Vagina (tissue), 2 donors: Measurements from ENCODE around the gene FAM120AOS.

Experiments used
- POLR2A ChIP-seq, 2 donors: fragments of 450-650 bp; IDR thresholded peaks; one replicate each; pipeline ENCODE4 v1.6.1; 2017; ENCODE audit warnings: antibody characterized with exemption in 2 of 2, mild to moderate bottlenecking in 2 of 2, moderate library complexity in 2 of 2
- POLR2AphosphoS5 ChIP-seq, 2 donors: sonication (generic); formaldehyde crosslinking; IDR thresholded peaks; one replicate each; pipeline ENCODE4 v1.9.0; 2017; ENCODE audit warnings: antibody characterized with exemption in 2 of 2, mild to moderate bottlenecking in 2 of 2, low read depth in 1 of 2; ENCODE audit not compliant: insufficient read depth in 1 of 2
- TF ChIP-seq, protein P1 (sequence below), 3 experiments: fragments of 450-650 bp in 2 of 3; fragments of 200-600 bp in 1 of 3; sonication (generic) in 1 of 3; IDR thresholded peaks; one replicate each; pipeline ENCODE4 v1.5.1; 2017 to 2019; ENCODE audit warnings: antibody characterized with exemption in 3 of 3, mild to moderate bottlenecking in 2 of 3, moderate library complexity in 2 of 3

GRCh38 chr9:93457006-93457405 is 3.6 kb upstream of the FAM120AOS start:
- TF ChIP-seq, protein P1, sequence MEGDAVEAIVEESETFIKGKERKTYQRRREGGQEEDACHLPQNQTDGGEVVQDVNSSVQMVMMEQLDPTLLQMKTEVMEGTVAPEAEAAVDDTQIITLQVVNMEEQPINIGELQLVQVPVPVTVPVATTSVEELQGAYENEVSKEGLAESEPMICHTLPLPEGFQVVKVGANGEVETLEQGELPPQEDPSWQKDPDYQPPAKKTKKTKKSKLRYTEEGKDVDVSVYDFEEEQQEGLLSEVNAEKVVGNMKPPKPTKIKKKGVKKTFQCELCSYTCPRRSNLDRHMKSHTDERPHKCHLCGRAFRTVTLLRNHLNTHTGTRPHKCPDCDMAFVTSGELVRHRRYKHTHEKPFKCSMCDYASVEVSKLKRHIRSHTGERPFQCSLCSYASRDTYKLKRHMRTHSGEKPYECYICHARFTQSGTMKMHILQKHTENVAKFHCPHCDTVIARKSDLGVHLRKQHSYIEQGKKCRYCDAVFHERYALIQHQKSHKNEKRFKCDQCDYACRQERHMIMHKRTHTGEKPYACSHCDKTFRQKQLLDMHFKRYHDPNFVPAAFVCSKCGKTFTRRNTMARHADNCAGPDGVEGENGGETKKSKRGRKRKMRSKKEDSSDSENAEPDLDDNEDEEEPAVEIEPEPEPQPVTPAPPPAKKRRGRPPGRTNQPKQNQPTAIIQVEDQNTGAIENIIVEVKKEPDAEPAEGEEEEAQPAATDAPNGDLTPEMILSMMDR (IDR thresholded peaks at IDR 0.05), result no peak
- TF ChIP-seq POLR2A (IDR thresholded peaks at IDR 0.05) (no peak), POLR2AphosphoS5 (IDR thresholded peaks at IDR 0.05; ENCODE audit: insufficient read depth in 1 of 2, low read depth in 1 of 2) (no peak)
